Activated naive CD8-positive, alpha-beta T cell (primary cell): ENCODE results near the gene RIBC2.
"Not testable (repeated sequence)": the region's sequence is repeated elsewhere in the genome, so short reads cannot be mapped to it uniquely, and the experiment has no call there.

Experiments used
- H3K27ac Mint-ChIP-seq: one replicate; pipeline ENCODE4 v1.8.0; 2021; ENCODE audit warnings: mixed read lengths
- H3K27me3 Mint-ChIP-seq: one replicate; pipeline ENCODE4 v1.8.0; 2021; ENCODE audit warnings: mixed read lengths
- H3K36me3 Mint-ChIP-seq: one replicate; pipeline ENCODE4 v1.8.0; 2021; ENCODE audit warnings: mixed read lengths
- H3K4me1 Mint-ChIP-seq: one replicate; pipeline ENCODE4 v1.8.0; 2021; ENCODE audit warnings: low read depth, mixed read lengths
- H3K4me3 Mint-ChIP-seq: one replicate; pipeline ENCODE4 v1.8.0; 2021; ENCODE audit warnings: mild to moderate bottlenecking, mixed read lengths
- H3K9me3 Mint-ChIP-seq: one replicate; pipeline ENCODE4 v1.8.0; 2021; ENCODE audit warnings: low read depth, mixed read lengths

The RIBC2 gene

GRCh38 chr22:45430871-45431270, 17.4 kb downstream of the RIBC2 start:
- H3K36me3 Mint-ChIP-seq, result no peaks in the 10 kb centered on the region
- H3K9me3 Mint-ChIP-seq, result no peaks in the 10 kb centered on the region
- H3K27ac Mint-ChIP-seq, result no peak overlapping the region
- H3K27me3 Mint-ChIP-seq, result no peaks in the 10 kb centered on the region
- H3K4me3 Mint-ChIP-seq, result no peak overlapping the region
- H3K4me1 Mint-ChIP-seq, result peaks cover 6% of the 10 kb centered on the region

DNA sequence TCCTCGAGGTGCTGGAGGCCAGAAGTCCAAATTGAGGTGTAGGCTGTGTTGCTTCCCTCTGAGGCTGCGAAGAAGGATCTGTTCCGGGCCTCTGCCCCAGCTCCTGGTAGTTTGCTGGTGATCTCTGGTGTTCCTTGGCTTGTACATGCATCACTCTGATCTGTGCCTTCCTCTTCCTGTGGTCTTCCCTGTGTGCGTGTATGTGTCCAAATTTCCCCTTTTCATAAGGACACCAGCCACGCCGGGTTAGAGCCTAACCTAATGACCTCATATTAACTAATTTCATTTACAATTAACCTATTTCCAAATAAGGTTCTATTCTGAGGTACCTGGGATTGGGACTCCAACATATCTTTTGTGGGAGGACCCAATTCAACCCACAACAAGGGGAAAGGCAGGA, 21.5 kb downstream of the RIBC2 start:
- H3K9me3 Mint-ChIP-seq, result no peaks in the 10 kb centered on the region
- H3K36me3 Mint-ChIP-seq, result no peaks in the 10 kb centered on the region
- no peaks in the 10 kb centered on the region for H3K27me3 Mint-ChIP-seq
- H3K27ac Mint-ChIP-seq, result no peak overlapping the region
- H3K4me3 Mint-ChIP-seq, result no peak overlapping the region
- peaks cover 6% of the 10 kb centered on the region for H3K4me1 Mint-ChIP-seq

DNA sequence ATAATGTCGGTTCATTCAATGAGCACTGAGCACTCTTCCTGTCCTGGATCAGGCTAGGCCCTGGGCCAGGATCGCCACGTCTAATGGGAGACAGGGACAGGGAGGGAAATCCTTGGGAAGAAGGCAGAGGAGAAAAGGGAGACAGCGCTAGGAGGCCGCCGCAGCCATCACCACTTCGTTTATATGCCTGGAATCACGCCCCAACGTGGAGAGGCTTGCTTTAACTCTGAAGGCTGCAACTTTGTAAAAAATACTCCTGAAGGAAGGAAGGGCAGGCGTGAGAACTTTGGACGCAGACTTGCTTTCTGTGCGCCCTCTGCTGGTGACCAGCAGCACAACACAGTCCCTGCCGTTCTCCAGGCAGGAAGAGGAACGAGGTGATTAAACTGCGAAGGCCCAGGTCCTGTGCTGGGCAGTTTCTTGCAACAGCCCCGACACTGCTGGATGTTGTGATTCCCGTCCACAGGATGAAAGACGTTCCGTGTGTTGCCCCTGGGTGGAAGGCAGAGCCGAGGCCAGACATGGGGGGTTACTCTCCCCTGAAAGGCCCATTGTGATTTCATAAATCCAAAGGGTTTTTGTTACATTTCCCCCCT, 22.1 kb downstream of the RIBC2 start:
- Mint-ChIP-seq H3K4me1 (peaks cover 10% of the 10 kb centered on the region), H3K9me3 (no peaks in the 10 kb centered on the region), H3K27ac (no peak overlapping the region), H3K4me3 (no peak overlapping the region), H3K36me3 (no peaks in the 10 kb centered on the region), H3K27me3 (no peaks in the 10 kb centered on the region)

- H3K4me3 Mint-ChIP-seq, H3K27me3 Mint-ChIP-seq, H3K36me3 Mint-ChIP-seq, H3K9me3 Mint-ChIP-seq, H3K27ac Mint-ChIP-seq: not testable (repeated sequence)
- peaks cover 17% of the 10 kb centered on the region for H3K4me1 Mint-ChIP-seq
These were observed 23.5 kb downstream of the RIBC2 start for GRCh38 chr22:45436871-45437517.

DNA sequence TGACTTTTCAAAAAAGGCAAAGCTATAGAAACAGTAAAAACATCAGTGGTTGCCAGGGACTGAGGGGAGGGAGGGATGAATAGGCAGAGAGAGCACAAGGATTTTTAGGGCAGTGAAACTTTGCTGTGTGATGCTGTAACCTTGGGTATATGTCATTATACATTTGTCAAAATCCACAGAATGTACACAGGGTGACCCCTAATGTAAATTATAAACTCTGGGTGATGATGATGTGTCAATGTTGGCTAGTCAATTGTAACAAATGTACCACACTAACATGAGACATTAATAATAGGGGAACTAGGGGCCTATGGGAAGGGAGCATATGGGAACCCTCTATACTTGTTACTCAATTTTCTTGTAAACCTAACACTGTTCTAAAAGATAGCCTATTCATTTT, 24.8 kb downstream of the RIBC2 start:
- Mint-ChIP-seq H3K27me3 (no peaks in the 10 kb centered on the region), H3K9me3 (no peaks in the 10 kb centered on the region), H3K4me3 (no peak overlapping the region), H3K4me1 (peaks cover 17% of the 10 kb centered on the region), H3K36me3 (no peaks in the 10 kb centered on the region), H3K27ac (no peak overlapping the region)

DNA sequence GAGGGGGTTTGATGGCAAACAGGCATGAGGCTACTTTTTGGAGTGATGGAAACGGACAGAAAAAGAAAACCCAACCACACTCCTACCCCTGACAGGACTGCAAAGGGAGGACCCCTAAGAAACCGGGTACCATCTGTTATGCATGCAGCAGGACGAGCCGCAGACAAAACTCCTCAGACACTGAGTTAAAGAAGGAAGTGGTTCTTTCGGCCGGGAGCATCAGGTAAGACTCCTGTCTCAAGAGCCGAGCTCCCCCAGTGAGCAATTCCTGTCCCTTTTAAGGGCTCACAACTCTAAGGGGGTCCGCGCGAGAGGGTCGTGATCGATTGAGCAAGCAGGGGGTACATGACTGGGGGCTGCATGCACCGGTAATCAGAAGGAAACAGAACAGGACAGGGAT, 27.2 kb downstream of the RIBC2 start:
- H3K27me3 Mint-ChIP-seq, H3K36me3 Mint-ChIP-seq, H3K9me3 Mint-ChIP-seq, H3K27ac Mint-ChIP-seq: not testable (repeated sequence)
- Mint-ChIP-seq H3K4me1 (peaks cover 12% of the 10 kb centered on the region), H3K4me3 (peak overlapping the region; percentile 81)

GRCh38 chr22:45441138-45441537, 27.6 kb downstream of the RIBC2 start:
- H3K4me3 Mint-ChIP-seq, result peak overlapping the region; percentile 81
- H3K4me1 Mint-ChIP-seq, result peaks cover 10% of the 10 kb centered on the region
- no peaks in the 10 kb centered on the region for H3K36me3 Mint-ChIP-seq
- H3K27ac Mint-ChIP-seq, result no peak overlapping the region
- H3K9me3 Mint-ChIP-seq, result no peaks in the 10 kb centered on the region
- H3K27me3 Mint-ChIP-seq, result no peaks in the 10 kb centered on the region

- no peaks in the 10 kb centered on the region for H3K36me3 Mint-ChIP-seq
- H3K9me3 Mint-ChIP-seq, result no peaks in the 10 kb centered on the region
- H3K4me3 Mint-ChIP-seq, result no peak overlapping the region
- H3K27ac Mint-ChIP-seq, result no peak overlapping the region
- peaks cover 10% of the 10 kb centered on the region for H3K4me1 Mint-ChIP-seq
- no peaks in the 10 kb centered on the region for H3K27me3 Mint-ChIP-seq
These were observed 28.6 kb downstream of the RIBC2 start for GRCh38 chr22:45442116-45442515.

DNA sequence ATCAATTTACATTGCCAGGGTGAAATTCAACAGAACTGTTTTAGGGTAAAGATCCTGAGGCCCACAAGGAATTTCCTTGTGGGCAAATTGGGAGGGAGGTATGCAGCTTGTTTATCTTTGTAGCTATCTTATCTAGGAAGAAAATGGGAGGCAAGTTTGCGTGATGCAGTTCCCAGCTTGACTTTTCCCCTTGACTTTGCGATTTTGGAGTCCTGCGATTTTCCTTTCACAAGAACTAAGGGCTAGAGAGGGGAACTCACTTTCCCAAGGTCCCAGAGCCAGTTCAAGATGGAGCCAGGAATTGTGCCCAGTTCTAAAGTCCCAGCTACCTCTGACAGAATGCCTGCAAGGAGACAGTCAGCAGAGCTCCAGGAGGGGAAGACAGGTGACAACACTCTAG, 30.7 kb downstream of the RIBC2 start:
- Mint-ChIP-seq H3K36me3 (no peaks in the 10 kb centered on the region), H3K27me3 (no peaks in the 10 kb centered on the region), H3K9me3 (no peaks in the 10 kb centered on the region), H3K4me3 (no peak overlapping the region), H3K4me1 (peaks cover 10% of the 10 kb centered on the region), H3K27ac (no peak overlapping the region)

GRCh38 chr22:45445031-45445710, 31.7 kb downstream of the RIBC2 start:
- H3K9me3 Mint-ChIP-seq, result no peaks in the 10 kb centered on the region
- H3K36me3 Mint-ChIP-seq, result no peaks in the 10 kb centered on the region
- no peak overlapping the region for H3K27ac Mint-ChIP-seq
- H3K27me3 Mint-ChIP-seq, result no peaks in the 10 kb centered on the region
- H3K4me1 Mint-ChIP-seq, result peaks cover 10% of the 10 kb centered on the region
- H3K4me3 Mint-ChIP-seq, result no peak overlapping the region

GRCh38 chr22:45446216-45446615, 32.7 kb downstream of the RIBC2 start:
- Mint-ChIP-seq H3K27ac (no peak overlapping the region), H3K4me3 (no peak overlapping the region), H3K27me3 (no peaks in the 10 kb centered on the region), H3K36me3 (no peaks in the 10 kb centered on the region), H3K9me3 (no peaks in the 10 kb centered on the region), H3K4me1 (peaks cover 1% of the 10 kb centered on the region)

GRCh38 chr22:45447596-45447995, 34.1 kb downstream of the RIBC2 start:
- H3K27ac Mint-ChIP-seq, H3K27me3 Mint-ChIP-seq, H3K4me1 Mint-ChIP-seq, H3K4me3 Mint-ChIP-seq, H3K9me3 Mint-ChIP-seq, H3K36me3 Mint-ChIP-seq: not testable (repeated sequence)

GRCh38 chr22:45448431-45448830, 34.9 kb downstream of the RIBC2 start:
- Mint-ChIP-seq H3K27me3 (no peaks in the 10 kb centered on the region), H3K9me3 (no peaks in the 10 kb centered on the region), H3K36me3 (no peaks in the 10 kb centered on the region), H3K27ac (no peak overlapping the region), H3K4me1 (no peaks in the 10 kb centered on the region), H3K4me3 (no peak overlapping the region)

DNA sequence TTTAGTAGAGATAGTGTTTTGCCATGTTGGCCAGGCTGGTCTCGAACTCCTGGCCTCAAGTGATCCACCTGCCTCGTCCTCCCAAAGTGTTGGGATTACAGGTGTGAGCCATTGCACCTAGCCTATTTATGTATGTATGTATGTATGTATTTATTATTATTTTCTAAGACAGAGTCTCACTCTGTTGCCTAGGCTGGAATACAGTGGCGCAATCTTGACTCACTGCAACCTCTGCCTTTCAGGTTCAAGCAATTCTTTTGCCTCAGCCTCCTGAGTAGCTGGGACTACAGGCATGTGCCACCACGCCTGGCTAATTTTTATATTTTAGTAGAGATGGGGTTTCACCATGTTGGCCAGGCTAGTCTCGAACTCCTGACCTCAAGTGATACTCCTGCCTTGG, 35.9 kb downstream of the RIBC2 start:
- H3K27me3 Mint-ChIP-seq, H3K4me3 Mint-ChIP-seq, H3K9me3 Mint-ChIP-seq, H3K36me3 Mint-ChIP-seq, H3K4me1 Mint-ChIP-seq, H3K27ac Mint-ChIP-seq: not testable (repeated sequence)

- Mint-ChIP-seq H3K4me1 (no peaks in the 10 kb centered on the region), H3K36me3 (no peaks in the 10 kb centered on the region)
These were observed 36.8 kb downstream of the RIBC2 start for GRCh38 chr22:45450101-45450785.

More at GRCh38 chr22:45450101-45450785, 36.8 kb downstream of the RIBC2 start:
- Mint-ChIP-seq H3K9me3 (no peaks in the 10 kb centered on the region), H3K27ac (no peak overlapping the region), H3K4me3 (no peak overlapping the region), H3K27me3 (no peaks in the 10 kb centered on the region)
